Right lobe of liver (tissue), 4 donors: ENCODE results near the gene PGS1.

ENCODE experiments used
- POLR2A ChIP-seq: fragments of 450-650 bp; IDR thresholded peaks from one replicate; pipeline ENCODE4 v1.6.1; 2017; ENCODE audit warnings: antibody characterized with exemption, mild to moderate bottlenecking
- TF ChIP-seq, protein P1 (sequence below), 4 donors: fragments of 200-600 bp in 3 of 4; fragments of 450-650 bp in 1 of 4; IDR thresholded peaks; one replicate each; pipeline versions ENCODE4 v1.5.1 to v1.8.0; 2016 to 2022; ENCODE audit warnings: antibody characterized with exemption in 4 of 4, mild to moderate bottlenecking in 2 of 4
- donor health status: DM: no; HTN: no; CAD: no.
- donor health status: DM: no; HTN: no; CAD: no.
- donor health status: DM: no; HTN: yes; CAD: no.

DNA sequence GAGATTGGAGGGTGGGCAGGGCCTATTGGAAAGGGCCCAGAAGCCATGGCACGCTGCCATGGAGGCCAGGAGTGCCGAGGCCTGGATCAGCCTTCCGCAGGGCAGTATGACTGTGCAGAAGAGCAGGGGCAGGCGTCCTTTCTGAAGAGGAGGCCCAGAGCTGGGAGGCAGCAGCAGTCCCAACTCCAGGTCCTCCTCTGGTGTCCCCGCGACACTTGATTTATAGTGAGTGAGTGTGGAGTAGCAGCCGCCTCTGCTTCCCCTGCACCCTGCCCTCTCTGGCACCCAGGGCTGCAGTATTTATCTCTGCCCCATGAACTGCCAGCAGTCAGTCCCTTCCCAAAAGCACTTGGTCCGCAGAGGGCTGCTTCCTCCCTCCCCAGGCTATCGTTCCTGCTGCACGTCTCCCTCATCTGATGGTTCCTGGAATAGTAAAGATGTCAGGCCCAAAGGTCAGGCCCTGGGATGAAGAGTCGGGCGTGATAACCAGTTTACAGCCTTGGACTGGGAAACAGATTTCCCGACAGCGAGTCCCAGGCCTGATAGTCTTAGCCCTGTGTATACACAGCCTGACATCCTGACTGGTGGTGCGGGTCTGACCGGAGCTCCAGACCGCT, 32.9 kb downstream of the PGS1 start:
- TF ChIP-seq, protein P1, sequence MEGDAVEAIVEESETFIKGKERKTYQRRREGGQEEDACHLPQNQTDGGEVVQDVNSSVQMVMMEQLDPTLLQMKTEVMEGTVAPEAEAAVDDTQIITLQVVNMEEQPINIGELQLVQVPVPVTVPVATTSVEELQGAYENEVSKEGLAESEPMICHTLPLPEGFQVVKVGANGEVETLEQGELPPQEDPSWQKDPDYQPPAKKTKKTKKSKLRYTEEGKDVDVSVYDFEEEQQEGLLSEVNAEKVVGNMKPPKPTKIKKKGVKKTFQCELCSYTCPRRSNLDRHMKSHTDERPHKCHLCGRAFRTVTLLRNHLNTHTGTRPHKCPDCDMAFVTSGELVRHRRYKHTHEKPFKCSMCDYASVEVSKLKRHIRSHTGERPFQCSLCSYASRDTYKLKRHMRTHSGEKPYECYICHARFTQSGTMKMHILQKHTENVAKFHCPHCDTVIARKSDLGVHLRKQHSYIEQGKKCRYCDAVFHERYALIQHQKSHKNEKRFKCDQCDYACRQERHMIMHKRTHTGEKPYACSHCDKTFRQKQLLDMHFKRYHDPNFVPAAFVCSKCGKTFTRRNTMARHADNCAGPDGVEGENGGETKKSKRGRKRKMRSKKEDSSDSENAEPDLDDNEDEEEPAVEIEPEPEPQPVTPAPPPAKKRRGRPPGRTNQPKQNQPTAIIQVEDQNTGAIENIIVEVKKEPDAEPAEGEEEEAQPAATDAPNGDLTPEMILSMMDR (IDR thresholded peaks at IDR 0.05) = no peak
- TF ChIP-seq POLR2A = no peak
